ENCODE results near the gene S100A14. TPM values are rescaled to one million over a fixed set of nuclear protein-coding genes. Genes with fewer than 3 reads are reported as not detected.

The S100A14 gene
- total and polyA plus RNA-seq, 2 of the 13 experiments (the other 11 are each of a cell fraction or from before 2014, with no cell fraction given) = 1.4 to 7.7 TPM

- TF ChIP-seq FOXA1 (IDR thresholded peaks at IDR 0.05) = no peak
- peak; percentile 12; the same call in 1 of the 2 replicates for TF ChIP-seq FOXA1 (CRISPR knock-in tag; IDR thresholded peaks at IDR 0.05)
- TF ChIP-seq SP5 (CRISPR knock-in tag; IDR thresholded peaks at IDR 0.05; ENCODE audit: borderline replicate concordance, low read depth) = peak; percentile 65; the same call in 1 of the 2 replicates
- no peak for TF ChIP-seq CC2D1A (CRISPR knock-in tag; IDR thresholded peaks at IDR 0.05)
- no peak for TF ChIP-seq ZFP1 (CRISPR knock-in tag; IDR thresholded peaks at IDR 0.05)
- peak; percentile 29; the same call in 1 of the 2 replicates for TF ChIP-seq ZNF740 (CRISPR knock-in tag; IDR thresholded peaks at IDR 0.05)
- no peak for TF ChIP-seq FOXM1 (CRISPR knock-in tag; IDR thresholded peaks at IDR 0.05)
- peak; percentile 63 for TF ChIP-seq ZFX (CRISPR knock-in tag; IDR thresholded peaks at IDR 0.05; ENCODE audit: low read depth)
- TF ChIP-seq ZNF550 (CRISPR knock-in tag; IDR thresholded peaks at IDR 0.05; ENCODE audit: borderline replicate concordance) = 0 out of 2 replicates have a peak, but pooled peaks have one; percentile 55
- TF ChIP-seq ZNF10 (CRISPR knock-in tag; IDR thresholded peaks at IDR 0.05; ENCODE audit: borderline replicate concordance, low read depth) = no peak
- TF ChIP-seq ZNF782 (CRISPR knock-in tag; IDR thresholded peaks at IDR 0.05; ENCODE audit: borderline replicate concordance) = peak; percentile 44; the same call in 1 of the 2 replicates
- 0 out of 2 replicates have a peak, but pooled peaks have one; percentile 32 for TF ChIP-seq MAX (IDR thresholded peaks at IDR 0.05)
- TF ChIP-seq MXI1 (IDR thresholded peaks at IDR 0.05; ENCODE audit: borderline replicate concordance, low read depth, low read length) = peak; percentile 12; the same call in 1 of the 3 replicates
- no peak for TF ChIP-seq ZNF367 (CRISPR knock-in tag; IDR thresholded peaks at IDR 0.05; ENCODE audit: borderline replicate concordance)
- TF ChIP-seq MYC (CRISPR knock-in tag; IDR thresholded peaks at IDR 0.05; ENCODE audit: borderline replicate concordance) = peak; percentile 41; the same call in 1 of the 2 replicates
- TF ChIP-seq HDAC1 (CRISPR knock-in tag; IDR thresholded peaks at IDR 0.05) = peak; percentile 80
- 0 out of 2 replicates have a peak, but pooled peaks have one; percentile 45 for TF ChIP-seq HNF1B (CRISPR knock-in tag; IDR thresholded peaks at IDR 0.05)
- TF ChIP-seq SRSF4 (IDR thresholded peaks at IDR 0.05; ENCODE audit: low read depth, low read length, poor library complexity, severe bottlenecking) = no peak
- no peak for TF ChIP-seq ZNF720 (CRISPR knock-in tag; IDR thresholded peaks at IDR 0.05)
- TF ChIP-seq, protein P1, sequence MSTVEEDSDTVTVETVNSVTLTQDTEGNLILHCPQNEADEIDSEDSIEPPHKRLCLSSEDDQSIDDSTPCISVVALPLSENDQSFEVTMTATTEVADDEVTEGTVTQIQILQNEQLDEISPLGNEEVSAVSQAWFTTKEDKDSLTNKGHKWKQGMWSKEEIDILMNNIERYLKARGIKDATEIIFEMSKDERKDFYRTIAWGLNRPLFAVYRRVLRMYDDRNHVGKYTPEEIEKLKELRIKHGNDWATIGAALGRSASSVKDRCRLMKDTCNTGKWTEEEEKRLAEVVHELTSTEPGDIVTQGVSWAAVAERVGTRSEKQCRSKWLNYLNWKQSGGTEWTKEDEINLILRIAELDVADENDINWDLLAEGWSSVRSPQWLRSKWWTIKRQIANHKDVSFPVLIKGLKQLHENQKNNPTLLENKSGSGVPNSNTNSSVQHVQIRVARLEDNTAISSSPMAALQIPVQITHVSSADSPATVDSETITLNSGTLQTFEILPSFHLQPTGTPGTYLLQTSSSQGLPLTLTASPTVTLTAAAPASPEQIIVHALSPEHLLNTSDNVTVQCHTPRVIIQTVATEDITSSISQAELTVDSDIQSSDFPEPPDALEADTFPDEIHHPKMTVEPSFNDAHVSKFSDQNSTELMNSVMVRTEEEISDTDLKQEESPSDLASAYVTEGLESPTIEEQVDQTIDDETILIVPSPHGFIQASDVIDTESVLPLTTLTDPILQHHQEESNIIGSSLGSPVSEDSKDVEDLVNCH (CRISPR knock-in tag; IDR thresholded peaks at IDR 0.05) = no peak
- TF ChIP-seq ZNF562 (CRISPR knock-in tag; IDR thresholded peaks at IDR 0.05; ENCODE audit: borderline replicate concordance) = no peak
- TF ChIP-seq, protein P2, sequence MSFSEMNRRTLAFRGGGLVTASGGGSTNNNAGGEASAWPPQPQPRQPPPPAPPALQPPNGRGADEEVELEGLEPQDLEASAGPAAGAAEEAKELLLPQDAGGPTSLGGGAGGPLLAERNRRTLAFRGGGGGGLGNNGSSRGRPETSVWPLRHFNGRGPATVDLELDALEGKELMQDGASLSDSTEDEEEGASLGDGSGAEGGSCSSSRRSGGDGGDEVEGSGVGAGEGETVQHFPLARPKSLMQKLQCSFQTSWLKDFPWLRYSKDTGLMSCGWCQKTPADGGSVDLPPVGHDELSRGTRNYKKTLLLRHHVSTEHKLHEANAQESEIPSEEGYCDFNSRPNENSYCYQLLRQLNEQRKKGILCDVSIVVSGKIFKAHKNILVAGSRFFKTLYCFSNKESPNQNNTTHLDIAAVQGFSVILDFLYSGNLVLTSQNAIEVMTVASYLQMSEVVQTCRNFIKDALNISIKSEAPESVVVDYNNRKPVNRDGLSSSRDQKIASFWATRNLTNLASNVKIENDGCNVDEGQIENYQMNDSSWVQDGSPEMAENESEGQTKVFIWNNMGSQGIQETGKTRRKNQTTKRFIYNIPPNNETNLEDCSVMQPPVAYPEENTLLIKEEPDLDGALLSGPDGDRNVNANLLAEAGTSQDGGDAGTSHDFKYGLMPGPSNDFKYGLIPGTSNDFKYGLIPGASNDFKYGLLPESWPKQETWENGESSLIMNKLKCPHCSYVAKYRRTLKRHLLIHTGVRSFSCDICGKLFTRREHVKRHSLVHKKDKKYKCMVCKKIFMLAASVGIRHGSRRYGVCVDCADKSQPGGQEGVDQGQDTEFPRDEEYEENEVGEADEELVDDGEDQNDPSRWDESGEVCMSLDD (CRISPR knock-in tag; IDR thresholded peaks at IDR 0.05; ENCODE audit: borderline replicate concordance) = peak; percentile 45; the same call in 1 of the 2 replicates
These were observed 49.4 kb downstream of the S100A14 start (continued) for GRCh38 chr1:153566414-153567371.

Data from HepG2 (cell line).